GM19455 (cell line): Measurements from ENCODE around the gene IQCK.

ENCODE experiments used
- ATAC-seq: cut with Tn5 transposase; IDR thresholded peaks from one replicate; pipeline ENCODE4 v1.9.1; 2021; ENCODE audit not compliant: unreplicated experiment

IQCK gene

GRCh38 chr16:19698480-19699465, 19.3 kb upstream of the IQCK start:
- no peak for ATAC-seq

GRCh38 chr16:19699472-19699871, 18.6 kb upstream of the IQCK start:
- ATAC-seq = no peak

DNA sequence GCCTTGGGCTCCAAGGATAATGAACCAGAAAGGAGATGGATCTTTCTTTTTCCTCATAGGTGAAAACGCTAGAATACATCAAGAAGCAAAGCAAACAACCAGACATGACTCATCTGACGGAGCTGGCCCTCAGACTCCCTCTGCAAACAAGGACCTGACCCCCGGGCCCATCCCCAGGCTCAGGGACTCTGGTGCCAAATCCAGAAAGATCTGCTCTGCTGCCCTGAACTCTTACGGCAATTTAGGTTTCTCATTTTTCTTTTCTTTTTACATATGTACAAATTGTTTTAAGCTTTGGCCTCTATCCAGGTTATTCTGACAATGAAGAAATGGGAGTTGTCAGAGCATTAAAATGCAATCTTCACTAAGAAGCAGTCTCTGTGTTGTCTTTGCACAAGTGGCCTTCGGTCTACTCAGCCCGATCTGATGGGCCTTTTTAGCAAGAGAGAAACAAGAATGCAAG, 17.7 kb upstream of the IQCK start:
- ATAC-seq = no peak

DNA sequence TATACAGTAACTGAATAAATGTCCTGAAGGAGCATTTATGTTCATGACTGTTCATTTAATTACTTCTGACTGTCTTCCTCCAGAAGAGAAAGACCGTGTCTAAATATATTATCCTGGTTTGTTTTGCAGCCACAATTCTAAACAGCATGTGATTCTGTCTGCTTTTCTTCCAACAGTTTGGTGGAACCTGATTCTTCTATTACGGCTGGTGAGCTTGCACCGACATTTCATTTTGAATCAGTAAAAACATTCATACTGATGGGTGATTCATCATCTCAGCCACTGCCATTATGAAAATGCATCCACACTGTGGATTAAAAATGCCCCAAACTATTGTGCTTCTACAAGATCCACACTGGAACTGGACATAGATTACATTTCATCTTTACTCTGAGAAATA, 17.0 kb upstream of the IQCK start:
- no peak for ATAC-seq

DNA sequence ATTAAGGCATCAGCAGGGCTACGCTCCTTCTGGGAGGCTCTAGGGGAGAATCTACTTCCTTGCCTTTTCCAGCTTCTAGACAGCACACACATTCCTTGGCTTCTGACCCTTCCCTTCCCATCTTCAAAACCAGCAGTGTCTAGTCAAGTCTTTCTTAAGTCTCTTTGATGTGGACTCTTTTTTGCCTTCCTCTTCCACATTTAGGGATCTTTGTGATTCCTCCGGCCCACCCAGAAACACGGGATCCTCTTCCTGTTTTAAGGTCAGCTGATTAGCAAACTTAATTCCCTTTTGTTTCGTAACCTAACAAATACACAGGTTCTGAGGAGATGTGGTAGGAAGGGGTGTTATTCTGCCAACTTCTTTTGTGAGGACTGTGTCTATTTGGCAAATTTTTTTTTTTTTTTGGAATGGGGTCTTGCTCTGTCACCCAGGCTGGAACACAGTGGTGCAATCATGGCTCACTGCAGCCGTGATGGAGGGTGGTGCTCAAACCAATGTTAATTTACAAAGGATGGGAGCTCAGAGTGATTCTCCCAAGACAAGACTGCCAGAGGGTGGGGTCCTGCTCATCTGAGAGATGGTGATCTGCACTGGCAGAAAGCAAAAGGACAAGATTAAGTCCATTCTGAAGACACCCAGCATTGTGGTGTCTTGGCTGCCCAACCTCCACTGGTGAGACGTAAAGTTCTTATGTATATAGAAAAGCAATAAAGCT, 14.7 kb upstream of the IQCK start:
- ATAC-seq = no peak

DNA sequence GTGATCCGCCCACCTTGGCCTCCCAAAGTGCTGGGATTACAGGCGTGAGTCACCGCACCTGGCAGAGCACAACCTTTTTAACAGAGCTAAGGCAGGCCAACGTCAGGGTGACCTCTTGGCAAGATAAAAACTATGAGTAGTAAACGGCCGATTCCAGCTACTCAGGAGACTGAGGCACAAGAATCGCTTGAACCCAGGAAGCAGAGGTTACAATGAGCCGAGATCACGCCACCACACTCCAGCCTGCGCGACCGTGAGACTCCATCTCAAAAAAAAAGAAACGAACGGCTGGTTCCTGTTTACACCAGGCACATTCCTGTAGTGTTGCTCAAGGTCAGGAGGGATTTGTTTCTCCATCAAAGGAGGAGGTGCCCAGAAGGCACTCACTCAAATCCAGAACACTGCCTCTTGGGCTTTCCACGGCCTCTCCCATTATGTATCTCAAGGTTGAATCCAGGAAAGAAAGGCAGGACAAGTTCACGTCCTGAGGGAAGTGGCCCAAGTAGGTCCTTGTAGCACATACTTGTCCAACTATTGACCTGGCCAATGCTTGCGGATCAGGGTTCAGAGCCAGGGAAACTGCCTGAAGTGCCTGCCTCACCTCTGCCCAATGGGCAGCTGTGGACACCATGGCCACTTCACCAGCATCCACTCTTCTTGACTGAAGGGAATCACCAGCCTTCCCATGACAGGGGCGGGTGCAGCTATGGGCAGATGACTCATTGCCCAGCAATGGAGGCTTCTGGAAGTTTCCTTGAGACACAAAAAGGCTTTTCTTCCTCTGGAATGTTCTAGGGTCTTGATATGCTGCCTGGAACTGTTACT, 13.5 kb upstream of the IQCK start:
- ATAC-seq = no peak

DNA sequence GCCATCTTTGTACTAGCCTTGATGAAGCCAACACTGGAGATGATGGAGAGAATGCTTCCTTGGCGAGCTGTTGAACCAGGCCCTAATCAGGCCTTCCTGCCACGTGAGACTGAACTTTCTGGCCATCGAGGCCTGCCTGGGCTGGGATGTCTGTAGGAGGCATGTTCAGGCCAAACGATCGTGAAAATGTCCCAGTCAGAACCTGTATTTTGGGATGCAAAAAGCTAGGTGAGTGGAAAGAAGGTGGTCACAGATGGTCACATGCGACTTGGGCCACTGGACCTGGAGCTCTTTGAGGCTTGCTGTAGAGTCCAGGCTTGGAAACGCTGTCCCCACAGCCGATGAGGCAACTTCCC, 12.9 kb upstream of the IQCK start:
- no peak for ATAC-seq

- ATAC-seq = no peak
These were observed 12.2 kb upstream of the IQCK start for GRCh38 chr16:19705843-19706242.

DNA sequence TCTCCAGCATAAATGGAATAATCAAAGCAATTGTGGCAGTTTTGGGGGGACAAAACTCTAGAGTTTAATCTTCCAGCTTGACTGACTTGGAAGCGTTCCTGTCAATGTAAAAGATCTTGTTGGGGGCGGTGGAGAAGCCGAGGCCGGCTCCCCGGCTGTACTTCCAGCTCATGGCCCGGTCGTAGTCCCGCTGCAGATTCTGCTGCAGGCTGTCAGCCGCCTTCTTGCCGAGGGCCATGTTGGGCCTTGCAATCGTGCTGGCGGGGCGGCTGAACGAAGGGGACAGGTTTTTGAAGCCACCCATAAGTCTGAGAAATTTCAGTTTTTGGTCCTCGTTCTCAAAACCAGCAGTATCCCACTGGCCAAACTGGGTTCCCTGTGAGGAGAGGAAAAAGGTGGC, 11.2 kb upstream of the IQCK start:
- ATAC-seq = no peak

GRCh38 chr16:19707569-19708295, 10.3 kb upstream of the IQCK start:
- ATAC-seq = no peak

GRCh38 chr16:19708296-19709205, 9.5 kb upstream of the IQCK start:
- no peak for ATAC-seq

- ATAC-seq = no peak
These were observed 8.5 kb upstream of the IQCK start for GRCh38 chr16:19709381-19710136.

- ATAC-seq = no peak
These were observed 7.7 kb upstream of the IQCK start for GRCh38 chr16:19710191-19710908.

DNA sequence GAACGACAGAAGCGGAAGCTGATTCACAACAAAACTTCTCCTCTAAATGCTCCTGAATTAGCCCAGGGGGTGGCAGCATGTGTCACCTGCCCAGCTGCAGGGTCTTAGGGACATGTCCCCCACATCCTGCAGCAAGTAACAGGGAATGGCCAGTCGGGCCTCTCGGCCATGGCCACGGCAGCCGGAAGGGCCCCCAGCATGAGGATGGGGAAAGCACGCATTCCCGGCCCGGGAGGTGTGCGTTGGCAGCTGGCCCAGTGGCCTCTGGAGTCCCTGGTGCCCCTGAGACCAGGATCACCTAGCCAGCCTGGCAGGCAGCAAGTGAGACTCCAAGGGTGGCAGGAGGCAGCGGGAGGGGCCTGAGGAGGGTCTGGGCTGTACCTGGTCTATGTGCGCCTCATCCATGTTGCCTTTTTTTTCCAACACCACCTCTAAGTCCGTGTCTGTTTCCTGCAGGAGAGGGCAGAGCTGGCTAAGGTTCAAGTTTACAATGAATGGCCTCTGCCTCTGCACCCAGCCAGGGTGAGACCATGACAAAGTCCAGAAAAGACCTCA, 7.0 kb upstream of the IQCK start:
- no peak for ATAC-seq

DNA sequence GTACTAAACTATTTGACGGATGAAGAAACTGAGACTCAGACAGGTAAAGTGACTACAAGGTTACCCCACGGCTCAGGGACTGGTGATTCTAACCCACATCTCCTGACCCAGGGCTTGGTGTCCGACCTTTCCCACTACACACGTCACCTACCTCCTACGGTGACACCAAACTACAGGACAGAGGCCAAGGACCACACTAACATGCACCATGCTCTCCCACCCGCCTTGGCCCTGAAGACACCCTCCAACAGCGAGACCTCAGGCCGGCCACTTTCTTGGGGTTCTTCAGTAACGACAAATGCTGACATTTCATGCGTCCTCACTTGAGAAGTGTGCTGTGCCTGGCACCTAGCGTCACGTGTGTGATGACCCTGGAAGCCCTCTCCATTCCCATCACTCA, 6.4 kb upstream of the IQCK start:
- no peak for ATAC-seq

DNA sequence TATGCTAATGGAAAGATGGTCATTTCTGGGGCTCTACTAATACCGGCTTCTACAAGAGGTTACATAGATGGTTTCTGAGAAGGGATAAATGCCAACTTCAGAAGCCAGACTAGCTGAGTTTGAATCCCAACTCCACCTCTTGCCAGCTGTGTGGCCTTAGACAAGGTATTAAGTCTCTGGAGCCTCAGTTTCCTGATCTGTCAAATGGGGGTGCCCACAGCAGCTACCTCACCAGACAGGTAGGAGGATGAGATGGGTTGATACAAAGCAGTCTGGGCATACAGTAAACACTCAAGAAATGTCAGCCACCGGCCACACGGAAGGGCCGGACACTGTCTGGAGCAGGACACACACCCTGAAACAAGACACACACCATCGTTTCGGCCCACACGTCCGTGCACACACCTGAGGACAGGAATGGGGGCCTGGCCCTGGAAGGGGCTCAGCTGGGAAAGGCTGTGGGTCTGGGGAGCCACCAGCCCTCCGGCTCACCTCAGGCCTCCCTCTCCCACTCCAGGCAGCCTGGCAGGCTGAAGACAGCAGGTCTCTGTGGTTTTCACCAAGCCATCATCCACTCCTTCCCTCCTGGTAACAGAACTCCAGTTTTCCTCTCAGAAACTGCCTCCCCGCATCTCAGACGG, 5.5 kb upstream of the IQCK start:
- ATAC-seq = no peak

GRCh38 chr16:19713697-19714096, 4.4 kb upstream of the IQCK start:
- no peak for ATAC-seq
